Fibroblast of mammary gland (primary cell): ENCODE results near the gene TRIM14.
"Not testable (repeated sequence)": the region's sequence is repeated elsewhere in the genome, so short reads cannot be mapped to it uniquely, and the experiment has no call there.

Experiments
- DNase-seq: peaks from one replicate; pipeline ENCODE4 v3.0.0-alpha.2; 2010; ENCODE audit warnings: low read depth
- H3K4me3 ChIP-seq: 2 replicates; pipeline ENCODE4 v1.5.1; 2011; ENCODE audit warnings: low read depth, mild to moderate bottlenecking, low read length, moderate library complexity; ENCODE audit not compliant: control insufficient read depth
- TF ChIP-seq, protein P1 (sequence below): conservative IDR thresholded peaks from 2 replicates; pipeline ENCODE4 v1.5.1; 2011; ENCODE audit warnings: low read depth, low read length, inconsistent platforms; ENCODE audit not compliant: control insufficient read depth, insufficient read depth

Gene TRIM14

DNA sequence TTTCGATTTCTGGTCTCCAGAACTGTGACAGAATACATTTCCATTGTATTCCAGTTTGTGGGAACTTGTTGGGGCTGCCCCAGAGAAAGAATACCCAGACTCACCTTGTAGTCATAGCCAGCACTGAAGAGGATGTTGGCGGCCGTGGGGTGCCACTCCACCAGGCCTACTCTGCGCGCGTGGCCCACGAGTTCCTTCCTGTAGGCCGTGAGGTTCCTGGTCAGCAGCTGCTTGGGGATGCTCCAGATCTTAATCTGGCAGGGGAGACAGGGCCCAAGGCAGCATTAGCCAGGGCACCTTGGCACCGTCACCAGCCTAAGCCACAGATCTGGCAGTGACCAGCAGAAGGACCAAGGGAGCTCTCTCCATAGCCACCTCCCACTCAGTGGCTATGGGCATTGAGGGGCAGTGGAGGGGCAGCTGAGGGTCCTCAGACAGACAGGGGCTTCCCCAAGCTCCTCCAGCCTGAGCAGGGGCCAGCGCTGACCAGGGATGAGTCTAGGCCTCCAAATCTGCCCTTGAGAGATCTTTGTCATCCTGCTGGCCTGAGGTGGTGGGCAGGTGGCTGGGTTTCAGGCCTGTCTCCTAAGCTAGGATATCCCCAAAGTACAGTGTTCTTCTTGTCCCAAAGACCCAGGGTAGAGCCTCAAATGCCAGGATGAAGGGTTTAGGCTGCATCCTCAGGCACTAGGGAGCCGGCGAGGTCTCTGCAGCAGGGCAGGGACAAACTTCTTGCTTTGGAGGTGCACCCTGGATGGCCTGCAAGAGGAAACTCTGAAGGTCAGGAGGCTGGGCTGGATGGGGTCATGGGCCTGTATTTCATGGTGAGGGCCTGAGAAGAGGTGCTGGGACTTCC, 15.9 kb upstream of the TRIM14 start:
- DNase-seq: no peak
- no peak overlapping the region for H3K4me3 ChIP-seq
- TF ChIP-seq, protein P1, sequence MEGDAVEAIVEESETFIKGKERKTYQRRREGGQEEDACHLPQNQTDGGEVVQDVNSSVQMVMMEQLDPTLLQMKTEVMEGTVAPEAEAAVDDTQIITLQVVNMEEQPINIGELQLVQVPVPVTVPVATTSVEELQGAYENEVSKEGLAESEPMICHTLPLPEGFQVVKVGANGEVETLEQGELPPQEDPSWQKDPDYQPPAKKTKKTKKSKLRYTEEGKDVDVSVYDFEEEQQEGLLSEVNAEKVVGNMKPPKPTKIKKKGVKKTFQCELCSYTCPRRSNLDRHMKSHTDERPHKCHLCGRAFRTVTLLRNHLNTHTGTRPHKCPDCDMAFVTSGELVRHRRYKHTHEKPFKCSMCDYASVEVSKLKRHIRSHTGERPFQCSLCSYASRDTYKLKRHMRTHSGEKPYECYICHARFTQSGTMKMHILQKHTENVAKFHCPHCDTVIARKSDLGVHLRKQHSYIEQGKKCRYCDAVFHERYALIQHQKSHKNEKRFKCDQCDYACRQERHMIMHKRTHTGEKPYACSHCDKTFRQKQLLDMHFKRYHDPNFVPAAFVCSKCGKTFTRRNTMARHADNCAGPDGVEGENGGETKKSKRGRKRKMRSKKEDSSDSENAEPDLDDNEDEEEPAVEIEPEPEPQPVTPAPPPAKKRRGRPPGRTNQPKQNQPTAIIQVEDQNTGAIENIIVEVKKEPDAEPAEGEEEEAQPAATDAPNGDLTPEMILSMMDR: no peak

DNA sequence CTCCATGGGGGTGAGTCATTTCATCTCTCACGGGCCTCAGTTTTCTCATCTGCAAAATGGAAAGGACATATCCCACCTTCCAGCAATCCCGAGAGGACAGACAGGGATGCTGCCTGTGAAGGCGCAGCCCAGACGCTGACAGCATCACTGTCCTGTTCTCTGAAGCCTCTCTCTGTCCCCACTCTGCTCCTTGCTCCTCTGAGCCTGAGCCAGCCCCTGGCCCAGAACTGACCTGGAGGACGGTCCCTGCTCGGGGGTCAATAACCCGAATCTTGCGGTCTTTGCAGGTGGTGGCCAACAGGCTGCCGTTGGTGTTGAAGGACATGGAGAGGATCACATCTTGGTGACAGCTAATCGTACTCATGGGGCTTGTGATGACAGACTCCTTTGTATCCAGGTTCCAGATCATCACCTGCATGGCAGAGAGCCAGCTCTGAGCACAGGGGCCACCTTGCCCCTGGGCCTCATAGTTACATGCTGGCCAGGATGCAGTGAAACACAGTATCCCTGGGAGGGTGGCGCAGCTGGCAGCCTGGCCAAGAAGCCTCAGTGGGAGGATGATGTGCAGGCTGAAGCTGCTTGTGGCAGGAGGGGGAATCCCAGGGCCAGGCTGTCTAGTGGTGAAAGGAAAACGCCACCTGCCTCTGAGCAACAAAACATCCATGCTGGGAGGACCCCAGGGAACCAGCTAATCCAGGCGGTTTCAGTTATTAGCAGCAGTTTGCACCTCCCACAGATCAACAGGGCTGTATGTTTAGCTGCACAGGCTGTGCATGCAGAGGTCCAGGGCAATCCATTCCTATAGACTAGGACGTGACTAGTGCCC, 14.0 kb upstream of the TRIM14 start:
- TF ChIP-seq, protein P1: no peak
- no peak for DNase-seq
- H3K4me3 ChIP-seq: no peak overlapping the region

DNA sequence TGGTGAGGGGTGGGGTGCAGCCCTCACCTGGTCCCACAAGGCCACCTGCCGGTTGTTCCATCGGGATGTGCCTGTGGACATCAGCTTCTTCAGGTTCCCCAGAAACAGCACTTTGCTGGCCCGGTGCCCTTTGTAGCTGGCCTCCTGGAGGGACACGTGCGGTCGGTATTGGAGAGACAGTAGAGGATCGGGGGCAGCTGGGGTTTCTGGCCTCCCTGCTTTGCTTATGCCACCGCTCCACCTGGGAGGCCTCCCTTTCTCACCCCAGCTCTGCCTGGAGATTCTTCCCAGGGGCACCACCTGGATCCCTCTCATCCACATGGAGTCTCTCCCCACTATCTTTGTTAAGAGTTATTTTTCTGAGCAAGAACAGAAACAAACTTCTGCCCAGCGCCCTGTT, 13.1 kb upstream of the TRIM14 start:
- no peak for DNase-seq
- H3K4me3 ChIP-seq: no peak overlapping the region
- TF ChIP-seq, protein P1: no peak

DNA sequence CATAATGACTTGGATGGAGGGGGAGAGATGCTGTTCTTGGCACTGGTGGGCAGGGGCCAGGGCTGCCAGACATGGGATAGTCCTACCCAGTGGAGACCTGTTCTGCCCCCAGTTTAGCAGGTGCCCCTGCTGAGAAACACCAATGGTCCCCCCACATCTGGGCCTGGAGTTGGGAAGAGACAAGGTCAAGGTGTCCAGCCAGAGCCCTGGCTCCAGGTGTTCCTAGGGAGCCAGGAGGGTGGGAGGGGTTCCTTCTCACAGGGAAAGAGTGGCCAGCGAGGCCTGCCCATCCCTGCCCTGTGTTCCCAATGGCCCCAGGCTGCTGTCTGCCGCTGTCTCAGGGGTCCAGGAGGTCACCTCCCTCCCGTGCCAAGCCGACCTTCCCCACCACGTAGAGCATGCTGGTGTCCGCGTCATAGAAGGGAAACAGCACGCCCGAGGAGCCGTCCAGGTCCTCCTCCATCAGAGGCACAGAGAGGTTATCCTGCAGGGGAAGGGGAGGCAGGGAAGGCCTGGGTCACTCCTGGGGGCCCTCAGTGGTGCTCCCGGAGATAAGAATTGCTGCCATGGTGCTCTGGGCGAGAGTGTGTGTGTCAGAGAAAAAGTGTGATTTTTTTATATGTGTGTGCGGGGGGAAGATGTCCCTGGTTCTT, 11.7 kb upstream of the TRIM14 start:
- TF ChIP-seq, protein P1: no peak
- H3K4me3 ChIP-seq: no peak overlapping the region
- DNase-seq: no peak

DNA sequence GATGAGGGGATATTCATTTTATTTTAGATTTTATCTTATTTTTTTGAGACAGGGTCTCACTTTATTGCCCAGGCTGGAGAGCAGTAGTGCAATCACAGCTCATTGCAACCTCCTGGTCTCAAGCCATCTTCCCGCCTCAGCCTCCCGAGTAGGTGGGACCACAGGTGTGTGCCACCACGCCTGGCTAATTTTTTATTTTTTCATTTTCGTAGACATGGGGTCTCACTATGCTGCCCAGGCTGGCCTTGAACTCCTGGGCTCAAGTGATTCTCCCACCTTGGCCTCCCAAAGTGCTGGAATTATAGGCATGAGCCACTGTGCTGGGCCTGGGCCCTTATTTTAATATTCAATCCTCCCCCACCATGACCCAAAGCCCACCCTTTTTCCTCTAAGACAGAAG, 11.0 kb upstream of the TRIM14 start:
- H3K4me3 ChIP-seq, DNase-seq: not testable (repeated sequence)

DNA sequence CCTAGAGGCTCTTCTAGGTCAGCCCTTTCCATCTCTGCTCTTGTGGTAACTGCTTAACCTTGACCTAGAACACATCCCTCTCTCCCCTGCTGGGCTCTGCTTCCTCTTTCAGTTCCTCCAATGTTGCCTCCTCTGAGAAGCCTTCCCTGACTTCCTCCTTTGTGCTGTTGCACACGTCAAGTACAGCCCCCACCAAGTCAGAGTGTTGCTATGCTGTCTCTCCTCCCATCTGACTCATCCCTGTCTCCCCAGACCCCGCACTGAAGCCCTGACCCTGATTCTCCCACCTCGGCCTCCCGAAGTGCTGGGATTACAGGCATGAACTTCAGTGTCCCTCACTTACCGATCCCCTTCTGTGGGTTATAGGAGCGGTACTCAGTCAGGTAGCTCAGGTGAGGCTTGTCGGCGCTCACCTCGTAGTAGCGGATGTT, 10.4 kb upstream of the TRIM14 start:
- H3K4me3 ChIP-seq: no peak overlapping the region
- TF ChIP-seq, protein P1: no peak
- peak; percentile 10 for DNase-seq
